H1 (cell line): ENCODE results near the gene LDHB. TPM values are rescaled to one million over a fixed set of nuclear protein-coding genes. Genes with fewer than 3 reads are reported as not detected.

Source experiments
- CTCF ChIA-PET: fragments of 300-600 bp; sonication (Branson Sonifier 250); formaldehyde crosslinking; loops from one replicate; lab custom pipeline; 2021; ENCODE audit not compliant: partially characterized antibody; lab: Charles Lee
- POLR2A ChIA-PET: fragments of 300-600 bp; sonication (Branson Sonifier 250); formaldehyde crosslinking; loops from one replicate; lab custom pipeline; 2021; ENCODE audit warnings: inconsistent platforms; ENCODE audit not compliant: partially characterized antibody; lab: Charles Lee
- DNase-seq, 2 experiments: peaks; one replicate each; pipeline versions ENCODE4 v3.0.0 to v3.0.0-alpha.2; 2010 to 2022; ENCODE audit warnings: low spot score in 2 of 2, low read depth in 1 of 2, mixed read lengths in 1 of 2
- FAIRE-seq: peaks from 2 replicates; lab custom pipeline; 2011; peaks lifted over from hg19 to GRCh38; lab: Jason Lieb, UNC
- H2AFZ ChIP-seq: 2 replicates; pipeline ENCODE4 v1.8.1; 2012; ENCODE audit warnings: low read length, inconsistent platforms
- H2AK5ac ChIP-seq: 2 replicates; pipeline ENCODE4 v1.6.1; 2013; ENCODE audit warnings: low read depth, low read length
- H2BK120ac ChIP-seq: replicated peaks from 2 replicates; pipeline ENCODE3; 2013; ENCODE audit warnings: low read depth, low read length, inconsistent platforms
- H2BK12ac ChIP-seq: 2 replicates; pipeline ENCODE4 v1.6.1; 2013; ENCODE audit warnings: low read depth, low read length
- H2BK15ac ChIP-seq: 2 replicates; pipeline ENCODE4 v1.6.1; 2013; ENCODE audit warnings: low read length
- H2BK20ac ChIP-seq: 2 replicates; pipeline ENCODE4 v1.6.1; 2013; ENCODE audit warnings: low read length
- H2BK5ac ChIP-seq: 2 replicates; pipeline ENCODE4 v1.6.1; 2013; ENCODE audit warnings: low read depth, low read length
- H3K14ac ChIP-seq: 2 replicates; pipeline ENCODE4 v1.6.1; 2013; ENCODE audit warnings: inconsistent platforms; ENCODE audit not compliant: insufficient read length
- H3K18ac ChIP-seq: 2 replicates; pipeline ENCODE4 v1.6.1; 2013; ENCODE audit warnings: low read length; ENCODE audit errors: extremely low read depth
- H3K23ac ChIP-seq: 2 replicates; pipeline ENCODE4 v1.6.1; 2013; ENCODE audit warnings: inconsistent platforms; ENCODE audit not compliant: insufficient read length
- H3K23me2 ChIP-seq: 2 replicates; pipeline ENCODE4 v1.6.1; 2013; ENCODE audit warnings: low read depth, low read length
- H3K27ac ChIP-seq: 2 replicates; pipeline ENCODE4 v1.6.1; 2011; ENCODE audit warnings: low read depth, low read length, inconsistent platforms
- H3K27me3 ChIP-seq, 4 experiments: replicated peaks in 1 of 4; 1 replicate in 1 of 4; 2 replicates in 3 of 4; pipeline versions ENCODE4 v1.6.1 to v1.8.1; 2011 to 2013; ENCODE audit warnings: low read length in 3 of 4, mild to moderate bottlenecking in 3 of 4, inconsistent platforms in 2 of 4, mixed read lengths in 2 of 4, moderate library complexity in 1 of 4; ENCODE audit not compliant: control insufficient read depth in 3 of 4, insufficient read depth in 3 of 4; ENCODE audit errors: extremely low read depth in 1 of 4
- H3K36me3 ChIP-seq, 4 experiments: 2 replicates each; pipeline versions ENCODE4 v1.6.1 to v1.8.1; 2011 to 2013; ENCODE audit warnings: mild to moderate bottlenecking in 4 of 4, low read length in 3 of 4, moderate library complexity in 2 of 4, control low read depth in 1 of 4, inconsistent platforms in 1 of 4; ENCODE audit not compliant: insufficient read depth in 4 of 4, control insufficient read depth in 2 of 4
- H3K4ac ChIP-seq: replicated peaks from 2 replicates; pipeline ENCODE3; 2013; ENCODE audit warnings: low read length, low read depth, mixed read lengths, inconsistent platforms; ENCODE audit not compliant: insufficient read length
- H3K4me1 ChIP-seq, 4 experiments: replicated peaks in 1 of 4; 1 replicate in 1 of 4; 2 replicates in 3 of 4; pipeline versions ENCODE4 v1.6.1 to v1.8.1; 2011 to 2013; ENCODE audit warnings: low read length in 3 of 4, inconsistent platforms in 2 of 4, mixed read lengths in 1 of 4; ENCODE audit not compliant: insufficient read depth in 4 of 4, control insufficient read depth in 3 of 4
- H3K4me2 ChIP-seq, 2 experiments: 2 replicates each; pipeline versions ENCODE4 v1.6.1 to v1.8.1; 2011 to 2013; ENCODE audit warnings: low read depth in 2 of 2, low read length in 2 of 2, control low read depth in 1 of 2, inconsistent platforms in 1 of 2, mild to moderate bottlenecking in 1 of 2; ENCODE audit not compliant: insufficient read depth in 1 of 2
- H3K4me3 ChIP-seq, 4 experiments: fragments of 200-600, 300-600 bp in 1 of 4; sonication (generic), shearing (Covaris generic), sonication (Bioruptor Twin) in 1 of 4; 2 replicates each; pipeline versions ENCODE4 v1.5.1 to v1.8.1; 2011 to 2016; ENCODE audit warnings: low read length in 4 of 4, low read depth in 3 of 4, control low read depth in 2 of 4, inconsistent platforms in 2 of 4, mild to moderate bottlenecking in 2 of 4, mixed read lengths in 1 of 4, moderate library complexity in 1 of 4; ENCODE audit not compliant: insufficient read depth in 2 of 4; ENCODE audit errors: extremely low read depth in 1 of 4
- H3K56ac ChIP-seq: replicated peaks from 2 replicates; pipeline ENCODE3; 2013; ENCODE audit warnings: low read depth, mild to moderate bottlenecking, mixed read lengths, low read length, inconsistent platforms; ENCODE audit not compliant: insufficient read length
- H3K79me1 ChIP-seq: 2 replicates; pipeline ENCODE4 v1.6.1; 2013; ENCODE audit warnings: low read depth, low read length, control low read depth
- H3K79me2 ChIP-seq, 2 experiments: 2 replicates each; pipeline versions ENCODE4 v1.6.1 to v1.8.1; 2012 to 2013; ENCODE audit warnings: low read length in 2 of 2, mild to moderate bottlenecking in 2 of 2, inconsistent platforms in 1 of 2; ENCODE audit not compliant: insufficient read depth in 2 of 2, control insufficient read depth in 1 of 2
- H3K9ac ChIP-seq, 4 experiments: replicated peaks in 1 of 4; 1 replicate in 1 of 4; 2 replicates in 3 of 4; pipeline versions ENCODE4 v1.6.1 to v1.8.1; 2011 to 2013; ENCODE audit warnings: low read depth in 3 of 4, low read length in 3 of 4, control low read depth in 2 of 4, mild to moderate bottlenecking in 2 of 4, moderate library complexity in 2 of 4, inconsistent platforms in 1 of 4; ENCODE audit errors: extremely low read depth in 1 of 4
- H3K9me3 ChIP-seq, 2 experiments: 2 replicates each; pipeline versions ENCODE4 v1.6.1 to v1.8.1; 2012 to 2013; ENCODE audit warnings: mild to moderate bottlenecking in 2 of 2, moderate library complexity in 2 of 2, control low read depth in 1 of 2, inconsistent platforms in 1 of 2, low read depth in 1 of 2, low read length in 1 of 2, mixed read lengths in 1 of 2; ENCODE audit not compliant: insufficient read depth in 2 of 2
- H4K20me1 ChIP-seq, 2 experiments: replicated peaks in 1 of 2; 2 replicates each; pipeline versions ENCODE3 to v1.8.1; 2011 to 2013; ENCODE audit warnings: inconsistent platforms in 2 of 2, low read length in 2 of 2, mild to moderate bottlenecking in 1 of 2; ENCODE audit not compliant: insufficient read depth in 2 of 2, control insufficient read depth in 1 of 2
- H4K5ac ChIP-seq: 2 replicates; pipeline ENCODE4 v1.6.1; 2013; ENCODE audit warnings: low read length, low read depth, mixed read lengths, inconsistent platforms; ENCODE audit not compliant: insufficient read length
- H4K8ac ChIP-seq: 2 replicates; pipeline ENCODE4 v1.8.0; 2013; ENCODE audit warnings: mild to moderate bottlenecking, moderate library complexity, low read length, inconsistent platforms; ENCODE audit not compliant: insufficient read depth; ENCODE audit errors: extremely low read depth
- H4K91ac ChIP-seq: replicated peaks from 2 replicates; pipeline ENCODE3; 2013; ENCODE audit warnings: low read length, mixed read lengths, inconsistent platforms; ENCODE audit not compliant: insufficient read length
- BRCA1 ChIP-seq: IDR thresholded peaks from 2 replicates; pipeline ENCODE4 v1.6.1; 2012; ENCODE audit warnings: low read depth, low read length, improper control_type of control experiment
- CBX5 ChIP-seq: fragments of 300-800, 300-1000 bp; sonication (generic); IDR thresholded peaks from 2 replicates; pipeline ENCODE4 v1.7.1; 2016; ENCODE audit warnings: antibody characterized with exemption, low read length, low read depth
- FOSL1 ChIP-seq: IDR thresholded peaks from 2 replicates; pipeline ENCODE4 v1.6.1; 2011; ENCODE audit warnings: mild to moderate bottlenecking, low read depth, low read length, moderate library complexity; ENCODE audit not compliant: insufficient read depth
- HDAC6 ChIP-seq: IDR thresholded peaks from one replicate; pipeline ENCODE4 v1.7.1; 2012; ENCODE audit warnings: low read depth, mild to moderate bottlenecking, inconsistent platforms, low read length, moderate library complexity
- POLR2AphosphoS5 ChIP-seq: IDR thresholded peaks from 2 replicates; pipeline ENCODE4 v1.6.1; 2011; ENCODE audit warnings: low read depth, low read length
- WGBS, 2 experiments: shearing (Covaris generic) in 1 of 2; methylation state at CpG; one replicate each; pipeline versions ENCODE4 v1.1.6 to v1.1.7; 2013 to 2015; ENCODE audit warnings: low lambda C conversion rate in 2 of 2, mixed read lengths in 2 of 2, inconsistent platforms in 1 of 2, low coverage in 1 of 2, missing lambda C conversion rate in 1 of 2; ENCODE audit not compliant: insufficient replicate concordance in 2 of 2, insufficient coverage in 1 of 2, insufficient read length in 1 of 2; ENCODE audit errors: extremely low coverage in 1 of 2, missing lambda C conversion rate in 1 of 2; 5-methylcytosine and 5-hydroxymethylcytosine counted together
- polyA plus RNA-seq, 7 experiments: library from polyadenylated mRNA; depleted of rRNA in 3 of 7; stranded (reverse) in 5 of 7; unstranded in 2 of 7; fragments of >200 nt in 5 of 7; fragments of 200-250 nt in 2 of 7; gene quantifications; 1 replicate in 5 of 7; 2 replicates in 1 of 7; 4 replicates in 1 of 7; pipeline versions ENCODE4 v1.2.1 to v1.2.3, GENCODE V29; 2011 to 2013; ENCODE audit warnings: missing spikeins in 2 of 7, mixed read lengths in 2 of 7
- total RNA-seq: library from RNA; stranded (reverse); fragmentation: NEBNext Ultra II Directional; extraction: Animal tissue kit (Norgen Biotek cat#: 25700); gene quantifications from 2 replicates; pipeline ENCODE4 v1.2.1, GENCODE V29; 2021
- TF ChIP-seq, protein P1 (sequence below): IDR thresholded peaks from 2 replicates; pipeline ENCODE4 v1.6.1; 2011; ENCODE audit warnings: low read length, improper control_type of control experiment
- TF ChIP-seq, protein P2 (sequence below): IDR thresholded peaks from 2 replicates; pipeline ENCODE4 v1.6.1; 2012; ENCODE audit warnings: inconsistent platforms

The LDHB gene
- total and polyA plus RNA-seq, 2 of the 8 experiments (the other 6 are each of a cell fraction or from before 2014, with no cell fraction given) = 1,177 to 1,781 TPM

DNA sequence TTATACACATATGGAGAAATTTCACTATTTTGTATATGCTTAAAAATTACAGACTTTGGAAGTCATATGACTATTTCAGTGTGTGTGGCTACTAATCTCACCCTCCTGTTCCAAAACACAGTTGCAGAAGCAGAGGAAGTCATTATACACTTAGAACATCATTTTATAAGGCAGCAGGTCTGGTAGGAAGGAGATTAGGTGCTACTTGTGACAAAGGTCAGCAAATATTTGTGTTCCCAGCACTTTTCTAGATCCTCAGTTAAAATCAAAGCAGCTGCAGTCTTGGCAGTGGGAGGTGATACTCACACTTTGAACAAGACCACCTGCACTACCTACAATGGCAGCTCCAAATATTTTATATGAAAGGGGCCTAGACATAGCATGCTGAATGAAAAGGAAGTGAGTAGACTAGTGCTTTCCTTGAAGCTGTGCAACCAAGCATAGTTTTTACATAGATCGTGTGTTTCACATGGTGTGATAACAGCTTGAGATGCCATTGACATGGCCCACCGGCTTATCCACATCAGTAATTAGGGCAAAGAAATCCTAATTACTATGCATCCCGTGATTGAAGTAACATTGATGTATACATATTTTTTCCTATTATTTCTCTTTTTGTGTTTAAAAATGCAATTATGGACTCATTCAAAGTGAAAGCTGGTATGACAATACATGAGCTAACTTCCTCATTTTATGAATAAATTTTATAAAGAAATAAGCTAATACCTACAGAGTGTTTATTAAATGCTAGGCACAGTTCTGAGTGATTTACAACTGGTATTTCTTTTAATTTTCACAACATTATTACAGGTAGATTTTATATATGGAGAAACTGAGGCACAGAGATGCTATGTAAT, 58.3 kb downstream of the LDHB start:
- no peak overlapping the region for H3K4ac ChIP-seq
- ChIA-PET CTCF (interaction anchor here (0.6 to 0.9 kb wide), 2 partner anchors 9 to 80 kb away, joined by 3 to 5 read pairs; no protein-coding TSS in a partner anchor), POLR2A (no interaction called here)
- no peak overlapping the region for H3K56ac ChIP-seq
- no peaks in the 10 kb centered on the region for H3K79me1 ChIP-seq
- H2AK5ac ChIP-seq = no peak overlapping the region
- H3K14ac ChIP-seq = no peak overlapping the region
- peaks cover 0 to 2% (median under 1%) of the 10 kb centered on the region in 4 experiments; a peak in 2 of 7 replicates for H3K4me1 ChIP-seq
- no peaks in the 10 kb centered on the region for H3K23me2 ChIP-seq
- H2BK15ac ChIP-seq = no peak overlapping the region
- no peak overlapping the region for H2BK12ac ChIP-seq
- no peak overlapping the region for H3K4me3 ChIP-seq
- no peak overlapping the region for H2BK5ac ChIP-seq
- no peak overlapping the region for H4K5ac ChIP-seq
- no peak overlapping the region for H3K4me2 ChIP-seq
- no peak overlapping the region for H4K91ac ChIP-seq
- H2AFZ ChIP-seq = no peak overlapping the region
- FAIRE-seq = no peak
- no peak for DNase-seq
- no peak overlapping the region for H3K27ac ChIP-seq
- H4K8ac ChIP-seq = no peak overlapping the region
- H3K9ac ChIP-seq = no peak overlapping the region
- no peaks in the 10 kb centered on the region for H3K36me3 ChIP-seq
- no peak overlapping the region for H2BK20ac ChIP-seq
- H3K23ac ChIP-seq = no peak overlapping the region
- no peaks in the 10 kb centered on the region for H4K20me1 ChIP-seq
- H3K79me2 ChIP-seq = no peaks in the 10 kb centered on the region
- no peaks in the 10 kb centered on the region for H3K9me3 ChIP-seq
- H3K27me3 ChIP-seq = no peaks in the 10 kb centered on the region
- no peak overlapping the region for H2BK120ac ChIP-seq
- WGBS, 2 experiments = 90% methylated on average over 3 of the region's 3 CpGs; no CpG with 5 or more reads in 1 of the 2 experiments
- H3K18ac ChIP-seq = no peak overlapping the region
- TF ChIP-seq HDAC6 (no peak), FOSL1 (no peak), POLR2AphosphoS5 (no peak), CBX5 (no peak), BRCA1 (no peak)
- TF ChIP-seq, protein P1, sequence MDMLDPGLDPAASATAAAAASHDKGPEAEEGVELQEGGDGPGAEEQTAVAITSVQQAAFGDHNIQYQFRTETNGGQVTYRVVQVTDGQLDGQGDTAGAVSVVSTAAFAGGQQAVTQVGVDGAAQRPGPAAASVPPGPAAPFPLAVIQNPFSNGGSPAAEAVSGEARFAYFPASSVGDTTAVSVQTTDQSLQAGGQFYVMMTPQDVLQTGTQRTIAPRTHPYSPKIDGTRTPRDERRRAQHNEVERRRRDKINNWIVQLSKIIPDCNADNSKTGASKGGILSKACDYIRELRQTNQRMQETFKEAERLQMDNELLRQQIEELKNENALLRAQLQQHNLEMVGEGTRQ = no peak
- TF ChIP-seq, protein P2, sequence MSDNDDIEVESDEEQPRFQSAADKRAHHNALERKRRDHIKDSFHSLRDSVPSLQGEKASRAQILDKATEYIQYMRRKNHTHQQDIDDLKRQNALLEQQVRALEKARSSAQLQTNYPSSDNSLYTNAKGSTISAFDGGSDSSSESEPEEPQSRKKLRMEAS = no peak
